ENCODE measurements around the gene CCDC154.
A peak's percentile ranks its signal among the peaks of the same experiment; 100 is the strongest.
"Not testable (repeated sequence)": the region's sequence is repeated elsewhere in the genome, so short reads cannot be mapped to it uniquely, and the experiment has no call there.

CCDC154 gene

GRCh38 chr16:1443980-1444729 is at the start of gene CCDC154:
Gene CCDC154, minus strand, starts transcription at chr16:1444556. Its CDS starts 234 bp downstream, at chr16:1444322.
- DNase-seq (ENCODE audit: low spot score) = no peak

GRCh38 chr16:1493746-1494094 is 49.4 kb upstream of the CCDC154 start:
- DNase-seq (ENCODE audit: low spot score) = peak; percentile 71

DNA sequence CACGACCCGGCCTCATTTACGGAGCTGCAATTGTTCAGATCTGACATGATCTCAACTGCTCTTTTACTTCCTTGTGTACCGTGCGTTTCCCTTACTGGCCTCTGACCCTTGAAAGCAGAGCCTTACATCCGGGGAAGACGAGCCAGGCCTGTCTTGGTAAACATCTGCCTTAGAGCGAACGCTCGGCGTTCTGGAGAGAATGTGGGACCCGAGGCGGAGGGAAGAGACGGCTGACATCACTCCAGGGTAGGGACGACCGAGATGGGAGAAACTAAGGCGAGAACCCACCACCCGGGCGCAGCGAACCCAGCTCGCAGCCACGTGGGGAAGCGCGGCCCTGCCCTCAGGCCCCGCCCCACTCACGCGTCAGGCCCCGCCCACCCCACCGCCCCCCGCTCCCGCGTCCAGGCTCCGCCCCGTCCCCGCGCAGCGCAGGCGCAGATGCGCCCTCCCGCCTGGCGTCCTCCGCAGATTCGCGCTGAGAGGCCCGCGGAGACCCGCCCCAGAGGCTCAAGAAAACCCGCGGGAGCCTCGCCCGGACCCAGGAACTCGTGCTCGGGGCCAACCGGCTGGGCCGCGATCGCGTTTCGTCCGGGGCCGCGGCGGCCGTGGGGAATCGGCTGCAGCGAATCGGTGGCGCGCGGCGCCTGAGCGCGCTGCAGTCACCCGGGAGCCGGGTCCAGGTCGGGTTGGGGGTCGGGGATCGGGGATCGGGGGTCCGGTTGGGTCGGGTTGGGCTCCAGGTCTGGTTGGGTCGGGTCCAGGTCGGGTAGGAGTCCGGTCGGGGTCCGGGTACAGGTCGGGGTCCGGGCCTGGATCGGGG is 48.8 kb upstream of the CCDC154 start, which contains the start of gene TELO2:
TSS of gene TELO2 (plus strand) at position 438 of the 823 bp plus-strand sequence. CDS start 922 bp downstream, outside the sequence.
- peak; percentile 99 for DNase-seq (ENCODE audit: low spot score)

DNA sequence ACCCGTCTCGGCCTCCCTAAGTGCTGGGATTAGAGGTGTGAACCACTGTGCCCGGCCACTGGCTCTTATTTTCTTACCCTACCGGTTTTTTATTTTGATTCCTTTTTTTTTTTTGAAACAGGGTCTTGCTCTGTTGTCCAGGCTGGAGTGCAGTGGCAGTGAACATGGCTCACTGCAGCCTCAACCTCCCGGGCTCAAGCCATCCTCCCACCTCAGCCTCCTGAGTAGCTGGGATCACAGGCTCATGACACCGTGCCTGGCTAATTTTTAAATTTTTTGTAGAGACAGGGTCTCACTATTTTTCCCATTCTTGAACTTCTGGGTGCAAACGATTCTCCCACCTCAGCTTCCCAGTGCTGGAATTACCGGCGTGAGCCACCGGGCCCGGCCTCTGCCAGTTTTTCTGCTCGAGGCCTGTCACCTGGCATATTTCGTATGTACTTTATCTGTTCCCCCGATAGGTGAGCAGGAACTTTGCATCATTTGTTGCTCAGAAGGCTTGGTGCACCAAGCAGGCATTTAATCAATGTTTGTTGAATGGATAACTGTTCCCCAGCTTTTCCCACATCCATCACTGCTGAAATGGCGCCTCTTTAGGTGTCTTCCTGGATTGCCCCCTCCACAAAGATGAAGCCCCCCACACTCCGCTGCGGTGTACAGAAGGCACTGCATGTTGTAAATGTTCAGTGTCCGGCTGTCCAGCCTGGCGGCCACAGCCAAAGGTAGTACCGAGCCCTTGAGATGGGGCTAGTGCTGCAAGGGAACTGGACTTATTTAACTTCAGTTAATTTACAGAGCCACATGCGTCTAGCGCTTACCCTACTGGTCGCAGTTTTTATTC is 47.9 kb upstream of the CCDC154 start:
- DNase-seq (ENCODE audit: low spot score) = no peak

DNA sequence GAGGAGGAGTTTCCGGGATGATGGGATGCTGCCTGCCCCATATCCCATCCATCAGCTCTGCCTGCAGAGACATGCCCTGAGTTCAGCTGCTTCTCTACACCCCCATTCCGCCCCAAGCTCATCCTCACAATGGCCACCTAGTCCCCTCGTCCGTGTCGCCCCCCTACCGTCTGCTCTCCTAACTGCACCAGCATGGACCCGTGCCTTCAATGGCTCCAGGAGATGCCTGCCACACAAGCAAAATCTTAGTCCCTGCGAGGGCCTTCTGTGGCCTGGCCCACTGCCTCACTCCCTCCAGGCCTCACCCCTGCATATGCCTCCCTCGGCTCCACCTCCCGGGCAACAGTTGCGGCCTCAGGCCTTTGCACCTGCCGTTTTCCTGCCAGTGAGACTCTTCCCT is 47.0 kb upstream of the CCDC154 start:
- no peak for DNase-seq (ENCODE audit: low spot score)

- DNase-seq (ENCODE audit: low spot score) = no peak
Observed at GRCh38 chr16:1489077-1489476, 44.7 kb upstream of the CCDC154 start.

GRCh38 chr16:1488619-1489018 is 44.3 kb upstream of the CCDC154 start, which contains the start of gene PTX4:
Gene PTX4, minus strand, starts transcription at chr16:1488944. Its CDS starts 35 bp downstream, at chr16:1488909.
- no peak for DNase-seq (ENCODE audit: low spot score)

DNA sequence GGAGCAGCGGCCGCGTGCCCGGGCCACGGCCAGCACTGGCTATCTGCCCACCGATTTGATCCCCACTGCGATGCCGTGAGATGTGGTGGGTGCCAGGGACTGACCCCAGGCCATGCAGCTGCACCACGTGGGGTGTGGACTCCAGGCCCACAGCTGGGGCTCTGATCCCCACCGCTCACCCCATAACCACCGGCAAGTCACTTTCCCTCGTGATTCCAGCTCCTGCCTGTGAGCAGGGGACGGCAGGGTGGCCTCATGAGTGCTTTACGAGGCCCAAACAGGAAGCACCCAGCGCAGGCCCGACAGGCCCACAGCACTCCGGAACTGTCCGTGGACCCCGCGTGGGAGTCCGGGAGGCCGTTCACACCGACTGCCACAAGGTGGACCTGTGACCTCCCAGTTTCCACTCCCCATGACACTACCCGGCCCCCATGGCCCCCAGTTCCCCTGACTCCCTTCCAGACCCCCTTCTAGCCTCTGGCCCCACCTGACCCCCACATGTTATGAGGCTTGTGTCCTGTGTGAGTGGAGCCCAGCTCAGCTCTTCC is 43.8 kb upstream of the CCDC154 start:
- no peak for DNase-seq (ENCODE audit: low spot score)

DNA sequence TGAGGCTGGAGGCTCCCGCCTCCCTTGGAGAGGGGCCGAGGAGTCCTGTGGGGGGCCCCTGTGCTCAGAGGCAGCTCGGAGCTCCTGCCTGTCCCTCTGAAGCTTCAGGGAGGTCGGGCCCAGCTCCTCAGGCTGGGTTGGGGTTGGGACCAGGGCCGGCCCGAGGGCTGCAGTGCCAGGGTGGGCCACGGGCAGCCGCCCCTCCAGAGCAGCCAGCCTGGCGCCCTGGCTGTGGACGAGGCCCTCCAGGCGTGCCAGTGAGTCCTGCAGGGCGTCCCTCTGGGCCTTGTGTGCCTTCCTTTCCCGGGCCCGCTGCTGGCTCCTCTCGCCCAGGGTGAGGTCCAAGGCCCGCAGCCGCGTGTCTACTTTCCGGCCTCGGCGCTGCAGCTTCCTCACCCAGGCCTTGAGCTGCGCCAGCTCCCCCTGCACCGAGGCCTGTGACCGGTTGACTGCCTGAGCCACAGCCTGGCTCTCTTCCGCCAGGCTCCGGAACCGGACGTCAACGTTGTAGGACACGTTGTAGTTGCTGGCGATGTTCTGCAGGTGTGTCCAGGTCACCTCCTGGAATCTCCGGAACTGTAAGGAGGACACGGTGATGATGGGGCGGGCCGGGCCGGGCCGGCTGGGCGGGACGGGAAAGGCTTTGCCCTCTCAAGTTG is 43.2 kb upstream of the CCDC154 start:
- DNase-seq (ENCODE audit: low spot score) = no peak

DNA sequence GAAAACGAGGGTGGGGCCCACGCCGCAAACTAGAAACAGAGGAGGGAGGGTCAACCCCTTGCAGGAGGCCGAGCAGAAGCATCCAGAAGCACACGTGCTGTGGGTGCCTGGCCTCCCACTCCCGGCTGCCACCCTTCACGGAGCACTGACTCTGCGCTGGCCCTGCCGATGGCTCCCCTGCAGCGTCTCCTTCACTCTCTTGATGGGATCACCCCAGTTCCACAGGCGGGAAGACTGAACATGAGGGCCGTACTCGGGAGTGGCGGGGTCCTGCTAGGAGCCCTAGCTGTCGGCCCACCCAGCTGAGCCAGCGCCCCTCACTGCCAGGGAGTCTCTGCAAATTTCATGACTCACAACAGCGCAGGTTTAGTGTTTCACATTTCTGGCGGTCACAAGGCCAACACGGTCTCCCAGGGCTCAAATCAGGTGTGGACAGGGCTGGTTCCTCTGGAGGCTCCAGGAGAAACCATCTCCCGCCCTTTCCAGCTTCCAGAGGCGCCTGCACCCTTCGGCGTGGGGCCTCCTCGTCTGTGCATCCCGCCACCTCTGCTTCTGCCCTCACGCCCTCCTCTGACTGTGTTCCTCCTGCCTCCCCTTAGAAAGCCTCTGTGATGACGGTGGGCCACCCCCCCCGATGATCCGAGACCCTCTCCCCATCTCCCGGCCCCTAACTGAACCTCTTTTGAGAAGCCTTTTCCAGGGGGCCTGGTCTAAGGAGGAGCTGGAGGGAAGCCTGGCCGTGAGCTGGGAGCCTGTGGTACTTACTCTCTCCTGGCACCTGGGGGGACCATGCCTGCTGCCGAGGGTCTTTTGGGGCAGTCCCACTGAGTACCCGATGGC is 42.4 kb upstream of the CCDC154 start:
- DNase-seq (ENCODE audit: low spot score) = no peak

- no peak for DNase-seq (ENCODE audit: low spot score)
Observed at GRCh38 chr16:1485847-1486496, 41.6 kb upstream of the CCDC154 start.

GRCh38 chr16:1481906-1482835 is 37.8 kb upstream of the CCDC154 start:
- DNase-seq (ENCODE audit: low spot score) = no peak

- not testable (repeated sequence) for DNase-seq (ENCODE audit: low spot score)
Observed at GRCh38 chr16:1478937-1479336, 34.6 kb upstream of the CCDC154 start.

GRCh38 chr16:1477033-1477432 is 32.7 kb upstream of the CCDC154 start:
- no peak for DNase-seq (ENCODE audit: low spot score)

- DNase-seq (ENCODE audit: low spot score) = no peak
Observed at GRCh38 chr16:1475552-1476114, 31.3 kb upstream of the CCDC154 start.

DNA sequence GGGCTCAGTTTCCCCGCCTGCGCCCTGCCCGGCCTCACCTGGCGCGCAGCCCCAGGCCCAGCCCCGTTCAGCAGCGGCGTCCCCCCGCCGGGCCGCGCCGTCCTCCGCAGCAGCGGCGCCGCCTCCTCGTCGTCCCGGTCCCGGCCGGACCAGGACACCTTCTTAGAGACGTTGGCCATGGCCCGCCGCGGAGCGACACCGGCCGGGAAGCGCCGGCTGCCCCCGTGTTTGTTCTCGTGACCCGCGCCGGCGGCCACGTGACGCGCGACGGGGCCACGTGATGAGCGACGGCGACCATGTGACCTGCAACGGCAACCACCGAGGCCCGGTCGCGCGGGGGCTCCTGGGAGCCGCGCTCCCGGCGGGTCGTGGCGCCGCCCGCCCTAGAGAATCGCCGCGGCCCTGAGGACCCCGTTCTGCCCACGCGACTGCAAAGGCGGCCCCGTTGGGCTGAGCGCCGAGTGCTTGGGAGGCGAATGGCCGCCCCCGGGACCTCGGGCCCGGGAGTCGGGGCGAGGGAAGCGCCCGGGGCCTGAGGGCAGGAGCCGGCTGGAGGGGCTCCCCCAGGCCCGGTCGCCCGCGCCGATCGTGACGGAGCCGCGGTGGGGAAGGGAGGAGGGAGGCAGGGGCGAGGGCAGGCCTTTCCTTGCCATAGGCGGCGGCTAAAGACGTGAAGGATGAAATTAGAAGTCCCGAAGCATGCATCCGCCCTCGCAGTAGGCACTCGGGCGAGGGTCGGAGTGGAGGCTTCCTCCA is 30.6 kb upstream of the CCDC154 start, which contains the start of gene CLCN7:
TSS of gene CLCN7 (minus strand) at position 233 of the 756 bp plus-strand sequence. CDS start at position 179, 54 bp downstream.
- peak; percentile 100 for DNase-seq (ENCODE audit: low spot score)

- no peak for DNase-seq (ENCODE audit: low spot score)
Observed at GRCh38 chr16:1474082-1474795, 29.9 kb upstream of the CCDC154 start.

Data from iPS-NIHi11 (cell line).